B cell (primary cell): ENCODE measurements around the gene CYTH3.

ENCODE experiments used
- EZH2 ChIP-seq: IDR thresholded peaks from 2 replicates; pipeline ENCODE4 v1.6.1; 2012; ENCODE audit warnings: borderline replicate concordance, low read depth, mild to moderate bottlenecking, moderate library complexity, low read length; ENCODE audit not compliant: insufficient read depth, poor library complexity, severe bottlenecking
- TF ChIP-seq, protein P1 (sequence below): fragments of 200-600 bp; IDR thresholded peaks from one replicate; pipeline ENCODE4 v1.8.0; 2022; ENCODE audit warnings: antibody characterized with exemption, mild to moderate bottlenecking

- TF ChIP-seq, protein P1, sequence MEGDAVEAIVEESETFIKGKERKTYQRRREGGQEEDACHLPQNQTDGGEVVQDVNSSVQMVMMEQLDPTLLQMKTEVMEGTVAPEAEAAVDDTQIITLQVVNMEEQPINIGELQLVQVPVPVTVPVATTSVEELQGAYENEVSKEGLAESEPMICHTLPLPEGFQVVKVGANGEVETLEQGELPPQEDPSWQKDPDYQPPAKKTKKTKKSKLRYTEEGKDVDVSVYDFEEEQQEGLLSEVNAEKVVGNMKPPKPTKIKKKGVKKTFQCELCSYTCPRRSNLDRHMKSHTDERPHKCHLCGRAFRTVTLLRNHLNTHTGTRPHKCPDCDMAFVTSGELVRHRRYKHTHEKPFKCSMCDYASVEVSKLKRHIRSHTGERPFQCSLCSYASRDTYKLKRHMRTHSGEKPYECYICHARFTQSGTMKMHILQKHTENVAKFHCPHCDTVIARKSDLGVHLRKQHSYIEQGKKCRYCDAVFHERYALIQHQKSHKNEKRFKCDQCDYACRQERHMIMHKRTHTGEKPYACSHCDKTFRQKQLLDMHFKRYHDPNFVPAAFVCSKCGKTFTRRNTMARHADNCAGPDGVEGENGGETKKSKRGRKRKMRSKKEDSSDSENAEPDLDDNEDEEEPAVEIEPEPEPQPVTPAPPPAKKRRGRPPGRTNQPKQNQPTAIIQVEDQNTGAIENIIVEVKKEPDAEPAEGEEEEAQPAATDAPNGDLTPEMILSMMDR, result no peak
- no peak for TF ChIP-seq EZH2
Measured at GRCh38 chr7:6167004-6167551, 105.3 kb downstream of the CYTH3 start.
